GM19372 (cell line): ENCODE results near the gene LRRC26.
A peak's percentile ranks its signal among the peaks of the same experiment; 100 is the strongest.

Experiments
- ATAC-seq: cut with Tn5 transposase; IDR thresholded peaks from one replicate; pipeline ENCODE4 v1.9.1; 2021; ENCODE audit warnings: mild to moderate bottlenecking, low read depth, moderate library complexity; ENCODE audit not compliant: unreplicated experiment

LRRC26 gene

DNA sequence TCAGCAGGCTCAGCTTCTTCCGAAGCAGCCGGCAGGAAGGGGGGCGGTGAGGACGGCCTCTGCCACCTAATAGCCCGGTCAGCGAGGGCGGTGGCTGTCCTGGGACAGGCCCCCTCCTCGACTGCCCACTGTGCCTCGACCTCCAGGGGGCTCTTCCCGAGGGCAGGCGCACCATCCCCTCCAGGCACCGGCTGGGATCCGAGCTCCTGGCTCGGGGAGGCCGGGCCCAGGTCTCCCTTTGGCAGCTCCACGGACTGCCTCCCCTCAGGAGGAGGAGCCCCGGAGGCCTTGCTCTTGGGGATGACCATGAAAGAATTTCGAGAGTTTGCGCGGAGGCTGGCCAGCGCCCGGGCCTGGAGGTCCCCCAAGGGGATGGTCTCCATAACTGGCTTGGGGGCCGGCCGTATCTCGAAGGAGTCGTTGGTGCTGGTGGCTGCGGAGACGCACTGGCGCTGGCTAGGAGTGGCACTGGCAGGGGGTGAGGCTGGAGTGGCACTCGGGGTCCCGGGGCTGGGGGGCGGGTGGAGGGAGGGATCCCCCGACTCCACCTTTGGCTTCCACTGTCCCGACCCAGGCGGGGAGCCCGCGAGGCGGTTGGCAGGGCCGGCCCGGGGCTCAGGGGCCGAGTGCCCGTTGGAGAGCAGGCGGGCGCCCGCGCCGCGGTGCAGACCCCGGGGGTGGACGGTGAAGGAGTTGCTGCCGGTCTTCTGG is 29.7 kb upstream of the LRRC26 start:
- no peak for ATAC-seq

GRCh38 chr9:137198902-137199283 is 29.0 kb upstream of the LRRC26 start:
- no peak for ATAC-seq

DNA sequence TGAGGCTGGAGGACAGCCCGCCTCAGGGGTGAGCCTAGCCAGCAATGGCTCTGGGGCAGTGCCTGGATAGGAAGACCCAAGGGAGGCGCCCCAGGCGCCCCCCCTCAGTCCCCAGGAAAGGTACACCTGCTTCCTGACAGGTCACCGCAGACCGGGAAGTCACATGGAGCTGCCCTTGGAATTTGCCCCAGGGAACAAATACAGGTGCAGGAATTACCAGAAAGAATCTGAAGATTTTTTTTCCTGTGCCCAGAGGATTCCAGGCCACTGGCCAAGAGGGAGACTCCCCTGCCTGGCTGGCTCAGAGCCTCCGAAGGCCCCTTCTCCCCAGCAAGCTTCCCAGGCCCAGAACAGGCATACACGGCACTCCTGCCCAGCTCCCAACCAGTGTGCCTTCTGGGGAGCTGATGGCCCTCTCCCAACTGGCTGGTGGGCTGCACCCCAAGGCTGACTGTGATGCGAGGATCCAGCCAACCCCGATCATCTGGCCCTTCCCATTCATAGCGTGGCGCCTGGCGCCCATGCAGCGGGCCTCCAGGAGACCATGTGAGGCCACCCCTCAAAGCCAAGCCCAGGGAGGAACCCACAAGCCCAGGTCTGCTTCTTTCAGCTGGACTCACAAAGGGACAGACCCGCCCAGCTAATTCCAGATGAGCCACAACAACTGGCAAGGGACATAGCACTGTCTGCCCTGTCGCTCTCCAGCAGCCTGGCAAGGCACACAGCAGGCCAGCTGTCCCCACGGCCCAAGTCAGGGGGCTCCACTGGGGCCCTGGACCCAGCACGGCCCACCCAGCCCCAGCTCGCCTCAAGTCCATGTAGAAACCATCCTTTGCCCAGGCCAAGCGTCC is 28.4 kb upstream of the LRRC26 start:
- no peak for ATAC-seq

DNA sequence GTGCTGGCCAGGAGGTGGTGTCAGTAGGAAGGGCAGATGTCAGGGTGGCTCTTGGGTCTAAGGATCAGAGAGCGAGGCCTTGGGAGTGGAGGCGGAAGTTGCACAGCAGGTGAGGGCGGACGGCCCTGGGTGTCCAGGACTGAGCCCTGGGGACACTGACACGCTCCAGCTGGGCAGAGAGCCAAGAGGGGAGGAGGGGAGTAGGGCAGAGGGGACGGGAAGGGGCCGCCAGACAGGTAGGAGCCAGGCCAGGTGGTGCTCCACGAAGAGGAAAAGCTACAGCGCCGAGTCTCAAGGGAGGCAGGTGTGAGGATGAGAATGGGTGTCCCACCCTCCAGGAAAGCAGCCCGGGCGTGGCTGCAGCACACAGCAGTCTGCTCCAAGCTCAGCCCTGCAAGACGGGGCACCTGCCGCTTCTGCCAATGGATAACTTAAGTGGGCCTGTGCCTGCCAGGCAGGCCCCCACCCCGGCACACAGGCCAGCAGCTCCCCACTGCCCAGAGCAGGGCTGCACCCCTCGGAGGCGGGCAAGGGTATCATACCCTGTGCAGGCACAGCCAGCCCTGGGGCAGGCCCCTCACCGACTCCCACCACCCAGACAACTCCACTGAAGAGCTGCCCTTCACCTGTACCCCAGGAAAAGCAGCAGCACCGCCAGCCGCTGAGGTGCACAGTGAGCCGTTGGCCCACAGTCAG is 25.8 kb upstream of the LRRC26 start:
- ATAC-seq: no peak

DNA sequence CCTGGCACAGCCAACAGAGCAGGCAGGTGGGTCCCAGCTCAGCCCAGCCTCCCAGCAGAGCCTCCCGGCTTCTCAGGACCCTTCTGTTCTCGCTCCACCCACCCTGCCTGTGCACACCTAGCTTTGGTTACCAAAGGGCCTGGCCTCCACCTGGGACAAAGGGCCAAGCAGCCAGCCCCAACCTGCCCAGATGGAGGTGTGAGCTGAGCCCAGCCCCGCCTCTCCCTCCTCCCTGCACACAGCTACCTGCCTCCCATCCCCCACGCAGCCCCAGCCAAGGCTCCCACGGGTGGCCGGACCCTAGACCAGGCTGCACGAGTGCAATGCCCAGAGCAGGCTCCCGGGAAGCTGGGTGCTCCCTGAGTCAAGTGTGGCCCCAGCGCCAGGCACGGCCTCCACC is 25.1 kb upstream of the LRRC26 start:
- no peak for ATAC-seq

DNA sequence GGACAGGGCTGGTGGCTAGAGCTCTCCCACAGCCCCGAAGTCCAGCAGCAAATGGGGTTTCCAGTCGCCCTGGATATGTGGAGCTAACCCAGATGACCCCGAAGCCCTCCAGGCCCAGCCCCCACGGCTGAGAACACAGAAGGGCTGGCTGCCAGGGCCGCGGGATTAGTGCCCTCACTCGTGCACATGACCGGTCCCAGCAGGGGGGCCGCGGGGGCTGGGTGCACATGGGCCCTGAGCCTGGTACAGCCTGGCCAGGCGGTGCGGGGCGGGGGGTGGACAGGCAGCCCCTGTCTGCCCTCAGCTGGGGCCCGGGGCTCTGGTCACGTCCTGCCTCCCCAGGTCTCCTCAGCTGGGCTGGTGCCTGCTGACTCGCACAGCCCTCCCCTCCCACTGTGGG is 24.5 kb upstream of the LRRC26 start:
- no peak for ATAC-seq

DNA sequence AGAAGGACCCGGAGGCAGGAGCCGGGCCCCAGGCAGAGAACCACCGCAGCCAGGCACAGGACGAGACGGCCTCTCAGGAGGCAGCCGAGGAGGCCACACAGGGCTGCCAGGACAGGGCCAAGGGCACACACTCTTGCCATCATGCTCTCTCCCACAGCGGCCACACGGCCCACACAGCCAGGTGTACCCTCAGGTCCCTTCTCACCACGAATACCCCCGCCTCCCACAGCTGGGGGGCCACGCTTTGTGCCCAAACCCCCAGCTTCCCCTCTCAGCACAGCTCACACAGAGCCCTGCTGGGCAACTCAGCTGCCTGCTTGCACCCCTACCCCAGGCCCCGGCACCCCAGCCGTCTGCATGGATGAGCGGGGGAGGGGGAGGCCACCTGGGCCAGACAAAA is 23.9 kb upstream of the LRRC26 start:
- no peak for ATAC-seq

DNA sequence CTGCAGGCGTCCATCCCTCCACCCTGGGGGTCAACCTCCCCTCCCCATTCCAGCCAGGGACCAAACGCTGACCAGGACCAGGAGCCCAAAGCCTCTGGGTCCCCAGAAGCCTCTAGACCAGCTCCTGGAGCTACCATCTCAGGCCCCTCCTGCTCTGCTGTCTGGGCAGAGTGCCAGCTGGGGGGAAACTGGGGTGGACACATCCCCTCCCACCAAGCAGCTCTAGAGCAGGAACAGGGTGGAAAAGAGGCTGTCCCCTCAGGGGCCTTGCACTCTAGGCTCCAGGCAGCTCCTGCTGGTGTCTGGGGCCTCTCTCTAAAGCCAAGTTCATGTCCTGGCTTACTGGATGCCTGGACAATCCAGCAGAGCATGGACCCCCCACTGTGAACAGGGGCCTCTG is 23.0 kb upstream of the LRRC26 start:
- no peak for ATAC-seq

- ATAC-seq: no peak
These were observed 22.6 kb upstream of the LRRC26 start for GRCh38 chr9:137192448-137192780.

DNA sequence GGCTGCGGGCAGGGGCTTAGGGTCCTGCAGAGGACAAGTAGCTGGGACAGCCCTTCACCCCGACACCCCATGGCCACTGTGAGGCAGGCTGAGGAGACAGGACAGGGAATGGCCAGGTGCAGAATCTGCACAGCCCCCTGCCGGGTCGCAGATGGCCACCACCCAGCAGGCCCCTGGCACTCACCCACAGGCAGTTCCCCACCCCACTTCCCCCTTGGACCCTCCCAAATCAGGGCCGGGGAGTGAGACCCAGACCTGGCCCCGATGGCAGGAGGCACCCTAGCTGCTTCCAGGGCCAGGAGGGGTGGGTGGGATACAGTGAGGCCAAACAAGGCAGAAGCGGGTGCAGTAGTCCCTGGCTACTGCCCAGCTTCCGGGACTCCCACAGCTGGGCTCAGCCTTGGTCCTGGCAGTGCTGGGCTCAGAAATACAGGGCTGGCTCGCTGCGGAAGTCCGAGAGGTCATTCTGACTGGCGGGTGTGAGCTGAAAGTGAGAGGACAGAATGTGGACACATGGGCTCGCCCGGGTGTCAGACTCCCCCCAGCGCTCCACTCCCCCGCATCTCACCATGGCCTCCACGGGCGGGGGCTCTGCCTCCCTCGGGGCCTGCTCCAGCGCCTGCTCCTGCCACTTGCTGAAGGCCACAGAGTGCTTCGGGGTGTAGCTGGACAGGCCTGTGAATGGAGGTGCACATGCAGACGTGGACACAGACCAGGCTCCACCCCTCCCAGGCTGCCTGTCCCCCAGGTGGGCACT is 22.0 kb upstream of the LRRC26 start:
- ATAC-seq: no peak

GRCh38 chr9:137191245-137191644 is 21.4 kb upstream of the LRRC26 start:
- no peak for ATAC-seq

DNA sequence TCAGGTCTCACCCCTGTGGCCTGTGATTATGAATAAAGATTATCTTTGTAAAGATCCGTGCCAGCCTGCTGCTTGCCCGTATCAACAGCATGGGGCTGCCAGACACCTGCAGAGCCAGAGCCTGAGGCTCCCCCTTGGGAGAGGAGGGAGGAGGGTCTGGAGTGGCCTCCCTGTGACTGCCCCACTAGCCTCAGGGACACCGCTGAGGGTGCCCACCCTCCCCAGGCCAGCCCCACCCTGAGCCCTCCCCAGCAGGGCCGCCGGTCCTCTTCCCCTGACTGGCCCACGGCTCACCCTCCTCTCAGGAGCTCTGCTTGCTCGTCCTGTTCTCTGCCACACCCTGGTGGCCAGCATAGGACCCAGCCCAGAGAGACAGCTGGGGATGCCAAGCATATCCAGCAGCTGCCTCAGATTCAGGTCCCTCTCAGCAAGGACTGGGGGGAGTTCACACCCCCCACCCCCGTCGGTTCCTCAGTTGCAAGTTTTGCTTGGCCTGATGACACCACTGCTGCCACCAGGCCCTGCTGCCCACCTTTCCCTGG is 20.5 kb upstream of the LRRC26 start:
- no peak for ATAC-seq

DNA sequence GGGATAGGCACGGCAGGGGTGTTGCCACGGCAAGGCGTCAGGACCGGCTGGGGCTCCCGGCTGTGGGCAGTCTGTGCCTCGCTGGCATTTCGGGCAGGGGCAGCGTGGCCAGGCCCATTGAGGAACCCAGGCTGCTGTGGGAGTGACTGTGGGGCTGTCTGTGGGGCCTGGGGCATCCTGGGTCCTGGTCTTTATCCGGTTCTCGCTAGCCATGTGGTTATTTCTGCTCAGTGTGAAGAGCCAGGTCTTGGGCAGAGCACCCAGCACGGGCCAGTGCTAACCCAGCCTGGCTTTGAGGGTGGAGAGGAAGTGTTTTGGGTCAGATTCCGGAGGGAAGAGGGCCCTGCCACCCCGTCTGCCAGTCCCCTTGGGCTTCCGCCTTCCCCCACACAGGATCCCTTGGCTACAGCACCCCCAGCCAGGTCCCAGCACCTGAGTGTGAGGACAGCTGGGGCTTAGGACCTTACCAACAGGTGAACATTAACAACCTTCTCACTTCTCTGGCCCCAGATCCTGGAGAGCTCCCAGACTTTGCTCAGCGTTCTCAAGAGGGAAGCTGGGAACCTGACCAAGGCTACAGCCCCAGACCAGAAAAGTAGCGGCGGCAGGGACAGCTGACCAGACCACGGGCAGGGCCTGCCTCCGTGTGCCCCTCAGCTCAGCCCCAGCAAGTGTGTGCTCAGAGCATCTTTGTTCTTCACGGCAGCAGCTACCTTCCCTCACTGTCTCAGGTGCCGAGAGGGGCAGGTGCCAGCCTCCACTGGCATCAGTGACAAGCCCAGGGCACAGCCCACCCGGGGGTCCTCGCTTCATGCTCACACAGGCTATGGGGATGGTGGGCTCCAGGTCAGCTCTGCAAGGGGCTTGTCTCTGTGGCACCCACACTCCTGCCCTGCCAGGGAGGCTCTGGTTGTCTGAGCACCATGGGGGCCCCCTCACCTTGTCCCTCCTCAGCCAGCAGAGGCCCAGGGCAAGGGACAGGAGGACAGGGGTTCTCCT is 19.7 kb upstream of the LRRC26 start:
- no peak for ATAC-seq

- peak; percentile 82 for ATAC-seq
These were observed 18.8 kb upstream of the LRRC26 start, which contains the start of the genes ANAPC2 and SSNA1 for GRCh38 chr9:137188490-137189296. Gene ANAPC2, minus strand, starts transcription at chr9:137188560. Its CDS starts 28 bp downstream, at chr9:137188532. Gene SSNA1, plus strand, starts transcription at chr9:137188676. Its CDS starts 51 bp downstream, at chr9:137188727.

- no peak for ATAC-seq
These were observed 18.2 kb upstream of the LRRC26 start for GRCh38 chr9:137188086-137188489.

DNA sequence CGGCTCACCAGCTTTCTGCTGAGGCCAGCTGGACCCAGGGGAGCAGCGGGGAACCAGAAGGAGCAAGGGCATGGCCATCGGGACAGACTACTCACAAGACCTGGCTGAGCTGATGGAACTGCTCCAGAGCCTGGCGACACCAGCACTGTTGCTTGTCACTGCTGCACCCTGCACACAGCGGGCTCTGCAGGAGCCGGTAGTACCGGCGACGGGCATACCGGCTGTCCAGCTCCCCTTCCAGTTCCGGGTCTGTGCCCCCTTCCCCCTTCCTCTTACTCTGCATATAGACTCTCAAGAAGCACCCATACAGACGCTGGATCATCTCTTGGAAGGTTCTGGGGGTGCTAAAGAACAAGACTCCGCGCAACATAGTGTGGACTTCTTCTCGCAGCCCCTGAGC is 17.5 kb upstream of the LRRC26 start:
- no peak for ATAC-seq

DNA sequence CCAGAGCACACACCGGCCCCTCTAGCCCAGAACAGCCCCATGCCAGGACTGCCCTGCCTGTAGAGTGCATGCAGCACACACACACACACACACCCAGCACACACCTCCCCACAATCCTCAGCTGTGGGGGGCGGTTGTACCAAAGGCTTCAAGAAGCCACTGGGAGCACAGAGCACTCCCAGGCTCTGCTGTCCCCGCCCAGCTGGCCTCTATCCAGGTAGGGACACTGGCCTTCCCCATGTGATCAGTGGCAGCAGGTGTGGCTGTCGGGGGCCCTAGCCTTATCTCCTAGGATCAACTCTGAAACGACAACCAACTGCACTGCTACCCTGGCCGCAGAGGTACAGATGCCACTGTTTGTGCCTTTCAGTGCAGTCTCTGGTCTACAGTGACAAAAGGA is 16.5 kb upstream of the LRRC26 start:
- ATAC-seq: no peak

- ATAC-seq: no peak
These were observed 16.1 kb upstream of the LRRC26 start for GRCh38 chr9:137185921-137186320.
